ENCODE results near the gene ACAA2.
"Not testable (repeated sequence)": the region's sequence is repeated elsewhere in the genome, so short reads cannot be mapped to it uniquely, and the experiment has no call there.

GRCh38 chr18:49800491-49800890 lies 12.8 kb downstream of the ACAA2 start:
- TF ChIP-seq ATF3 (IDR thresholded peaks at IDR 0.05); CTCF (IDR thresholded peaks at IDR 0.05; ENCODE audit: low read depth, low read length, missing input control); RXRA (IDR thresholded peaks at IDR 0.05); REST (IDR thresholded peaks at IDR 0.05): not testable (repeated sequence)
